Measurements from ENCODE around the gene CLBA1. TPM values are rescaled to one million over a fixed set of nuclear protein-coding genes. Genes with fewer than 3 reads are reported as not detected.
A peak's percentile ranks its signal among the peaks of the same experiment; 100 is the strongest.
"Not testable (repeated sequence)": the region's sequence is repeated elsewhere in the genome, so short reads cannot be mapped to it uniquely, and the experiment has no call there.

Gene CLBA1
- total RNA-seq = 2.7 TPM
- long read RNA-seq, transcript CLBA1-202 (5 exons, 2,370 nt) = major isoform, 5 of 7 reads
- long read RNA-seq, partial matches to known transcripts = 1 of 7 reads
- long read RNA-seq, other reads (novel, unspliced or antisense) = 0 of 7 reads

GRCh38 chr14:104985675-104986486 is at the start of gene CLBA1:
Gene CLBA1 (plus strand): TSS chr14:104985788. CDS start chr14:104986432, 644 bp downstream.
- intact Hi-C loops (cut with DNase I) = loop anchor here (2.0 kb wide), 1 partner anchor 35 kb away; the partner anchor contains the start of gene CDCA4
- peak; percentile 96 for DNase-seq (ENCODE audit: low spot score)

DNA sequence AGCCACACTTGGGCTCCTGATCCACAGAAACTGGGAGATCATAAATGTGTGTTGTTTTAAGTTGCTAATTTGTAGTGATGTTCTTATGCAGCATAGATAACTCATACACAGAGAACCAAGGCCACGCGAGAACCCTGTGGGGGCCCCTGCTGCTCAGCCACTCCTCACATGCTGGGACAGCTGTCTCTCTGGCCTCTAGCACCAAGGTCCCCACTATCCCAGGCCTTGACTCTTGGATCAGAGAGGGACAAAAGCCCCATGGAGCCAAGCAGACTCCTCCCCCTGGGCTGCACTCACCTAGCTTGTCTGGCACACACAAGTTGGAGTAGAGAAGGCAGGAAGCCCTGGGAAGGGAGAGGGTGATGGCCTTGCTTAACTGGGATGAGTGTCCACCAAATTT is 49.6 kb upstream of the CLBA1 start:
- no peak for DNase-seq (ENCODE audit: low spot score)
- intact Hi-C loops (cut with DNase I) = no loop called here

DNA sequence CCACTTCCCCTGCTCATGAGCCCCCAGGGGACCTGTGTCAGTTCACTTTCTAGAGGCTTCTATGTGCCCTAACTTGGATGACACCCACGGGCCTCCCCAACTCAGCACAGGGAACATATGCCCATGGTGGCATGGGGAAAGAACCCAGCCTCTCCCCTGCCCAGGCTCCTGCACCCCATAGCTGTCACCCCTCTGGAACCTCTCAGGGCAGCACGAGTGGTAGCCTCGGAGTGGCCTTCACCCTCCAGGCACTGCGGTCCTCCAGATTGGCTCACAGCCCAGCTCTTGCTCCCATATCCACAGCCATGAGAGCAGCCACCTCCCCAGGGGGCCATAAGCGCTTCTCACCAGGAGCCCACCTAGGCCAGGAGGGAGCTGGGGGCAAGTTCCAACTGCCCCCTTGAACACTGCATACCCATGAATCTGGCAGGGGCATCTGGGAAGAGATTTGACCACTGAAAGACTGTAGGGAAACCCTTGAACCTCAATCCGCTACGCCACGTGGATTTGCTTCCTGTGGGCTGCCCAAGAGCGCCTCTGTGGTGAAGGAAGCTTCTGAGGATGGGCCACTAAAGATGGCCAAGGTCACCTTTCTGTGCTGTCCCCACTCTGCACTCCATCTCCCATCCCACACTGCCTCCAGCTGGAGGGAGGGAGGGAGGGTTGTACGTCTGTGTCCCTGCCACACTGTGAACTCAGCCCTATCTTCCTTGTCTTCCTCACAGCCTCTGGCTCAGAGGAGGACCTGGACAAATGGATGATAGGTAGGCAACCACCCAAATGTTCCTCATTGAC is 49.0 kb upstream of the CLBA1 start:
- intact Hi-C loops (cut with DNase I) = no loop called here
- no peak for DNase-seq (ENCODE audit: low spot score)

DNA sequence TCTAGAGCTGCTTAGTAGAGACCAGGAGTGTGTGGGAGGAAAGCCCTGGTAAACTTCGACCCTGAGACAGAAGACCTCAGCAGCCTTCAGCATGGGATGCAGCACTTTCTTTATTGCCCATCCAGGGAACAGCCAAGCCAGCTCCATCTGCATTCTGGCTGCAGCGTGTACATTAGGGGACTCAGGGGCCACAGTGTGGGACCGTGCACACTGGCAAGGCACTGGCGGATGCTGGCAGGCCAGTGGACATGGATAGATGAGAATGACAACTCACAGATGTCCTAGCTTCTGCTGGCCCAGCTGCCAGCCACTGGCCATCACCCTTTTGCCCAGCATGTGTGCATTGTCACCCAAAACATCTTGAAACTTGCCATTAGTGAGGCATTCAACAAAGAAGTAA is 48.4 kb upstream of the CLBA1 start:
- intact Hi-C loops (cut with DNase I) = no loop called here
- DNase-seq (ENCODE audit: low spot score) = no peak

- no peak for DNase-seq (ENCODE audit: low spot score)
- intact Hi-C loops (cut with DNase I) = no loop called here
Measured at GRCh38 chr14:104937694-104938365, 47.8 kb upstream of the CLBA1 start.

DNA sequence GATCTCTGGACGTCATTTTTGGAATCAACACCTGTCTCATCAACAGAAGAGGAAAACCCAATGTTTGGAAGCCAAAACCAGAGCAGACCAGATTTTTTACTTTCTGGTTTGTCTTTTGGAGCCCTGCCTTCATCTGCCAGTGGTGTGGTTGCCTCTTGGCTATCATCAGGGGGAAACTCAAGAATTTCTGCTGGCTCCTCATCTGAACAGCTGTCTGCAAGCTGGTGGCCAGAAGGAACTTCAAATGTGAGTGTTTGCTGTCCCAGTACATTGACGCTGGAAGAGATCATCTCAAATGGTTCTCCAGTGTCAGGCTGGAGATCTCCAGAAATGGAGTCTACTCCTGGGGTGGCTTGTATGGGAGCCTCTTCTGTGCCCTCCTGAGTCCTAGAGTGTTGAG is 47.2 kb upstream of the CLBA1 start:
- intact Hi-C loops (cut with DNase I) = no loop called here
- no peak for DNase-seq (ENCODE audit: low spot score)

DNA sequence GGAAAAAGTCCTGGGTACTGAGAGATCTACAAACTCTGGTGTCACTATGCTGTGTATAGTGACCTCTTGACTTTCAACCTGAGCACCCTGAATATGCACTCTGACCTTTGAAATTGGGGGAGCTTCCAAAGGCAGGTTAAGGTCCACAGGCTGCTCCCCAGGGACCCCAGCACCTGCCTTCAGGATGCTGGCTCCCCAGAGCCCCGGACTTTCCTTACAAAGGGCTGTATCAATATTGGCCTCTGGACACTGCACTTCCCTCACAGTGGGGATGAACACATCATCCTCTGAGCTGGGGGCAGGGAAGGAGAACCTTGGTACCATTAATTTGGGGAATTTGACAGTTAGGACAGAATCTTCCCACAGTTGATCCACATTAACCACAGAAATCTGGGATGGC is 46.6 kb upstream of the CLBA1 start:
- intact Hi-C loops (cut with DNase I) = no loop called here
- DNase-seq (ENCODE audit: low spot score) = no peak

- intact Hi-C loops (cut with DNase I) = no loop called here
- DNase-seq (ENCODE audit: low spot score) = no peak
Measured at GRCh38 chr14:104939666-104940410, 45.8 kb upstream of the CLBA1 start.

DNA sequence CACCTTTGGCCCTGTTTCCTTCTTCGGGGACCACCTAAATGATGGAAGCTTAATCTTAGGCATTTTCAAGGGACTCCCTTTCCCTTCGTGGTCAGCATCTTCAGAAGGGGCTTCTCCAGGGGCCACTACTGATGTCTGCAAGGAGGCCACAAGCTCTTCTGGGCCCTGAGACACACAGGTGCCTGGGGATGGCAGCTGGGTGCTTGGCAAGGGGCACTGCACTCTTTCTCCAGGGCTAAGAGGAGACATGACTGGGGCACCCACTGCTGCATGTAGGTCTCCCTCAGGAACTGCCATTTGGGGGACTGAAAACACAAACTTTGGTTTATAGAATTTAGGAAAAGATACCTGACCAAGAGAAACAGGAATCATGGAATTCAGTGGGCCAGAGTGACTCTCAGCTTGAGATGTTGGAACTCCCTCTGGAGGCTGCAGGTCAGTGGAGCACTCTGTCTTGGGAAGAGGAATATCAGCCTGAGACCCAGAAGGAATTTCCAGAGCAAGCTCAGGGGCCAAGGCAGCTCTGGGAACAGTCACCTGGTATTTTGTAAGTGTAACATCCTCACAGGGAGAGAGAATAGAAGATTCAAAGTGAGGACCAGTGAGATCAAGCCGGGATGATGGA is 45.0 kb upstream of the CLBA1 start:
- peak; percentile 63 for DNase-seq (ENCODE audit: low spot score)
- intact Hi-C loops (cut with DNase I) = no loop called here

DNA sequence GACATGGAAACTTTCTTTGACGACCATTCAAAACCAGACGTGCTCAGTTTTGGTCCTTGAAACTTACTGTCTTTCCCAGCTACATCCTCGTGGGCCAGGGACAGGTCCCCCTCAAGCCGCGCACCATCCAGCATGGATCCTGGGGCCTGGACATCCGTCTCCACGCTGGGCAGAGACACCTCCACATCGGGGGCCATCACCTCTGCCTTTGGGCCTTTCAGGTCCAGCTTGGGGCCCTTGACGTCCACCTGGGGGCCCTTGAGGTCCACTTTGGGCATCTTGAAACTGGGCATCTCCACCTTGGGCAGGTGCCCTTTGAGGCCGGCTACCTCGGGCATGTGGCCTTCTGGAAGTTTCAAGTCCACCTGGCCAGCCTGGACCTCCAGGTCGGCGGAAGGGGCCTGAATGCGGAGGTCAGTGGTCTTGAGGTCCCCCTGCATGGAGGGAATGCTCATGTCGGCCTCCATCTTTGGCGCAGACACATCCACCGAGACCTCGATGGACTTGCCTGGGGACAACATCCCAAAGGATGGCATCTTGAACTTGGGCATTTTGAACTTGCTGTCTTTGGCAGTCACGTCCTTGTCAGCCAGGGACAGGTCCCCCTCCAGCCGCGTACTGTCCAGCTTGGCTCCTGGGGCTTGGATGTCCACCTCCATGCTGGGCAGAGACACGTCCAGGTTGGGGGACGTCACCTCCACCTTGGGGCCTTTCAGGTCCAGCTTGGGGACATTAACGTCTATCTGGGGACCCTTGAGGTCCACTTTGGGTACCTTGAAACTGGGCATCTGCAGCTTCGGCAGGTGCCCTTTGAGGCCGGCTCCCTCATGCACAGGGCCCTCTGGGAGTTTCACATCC is 43.9 kb upstream of the CLBA1 start:
- intact Hi-C loops (cut with DNase I) = no loop called here
- no peak for DNase-seq (ENCODE audit: low spot score)

DNA sequence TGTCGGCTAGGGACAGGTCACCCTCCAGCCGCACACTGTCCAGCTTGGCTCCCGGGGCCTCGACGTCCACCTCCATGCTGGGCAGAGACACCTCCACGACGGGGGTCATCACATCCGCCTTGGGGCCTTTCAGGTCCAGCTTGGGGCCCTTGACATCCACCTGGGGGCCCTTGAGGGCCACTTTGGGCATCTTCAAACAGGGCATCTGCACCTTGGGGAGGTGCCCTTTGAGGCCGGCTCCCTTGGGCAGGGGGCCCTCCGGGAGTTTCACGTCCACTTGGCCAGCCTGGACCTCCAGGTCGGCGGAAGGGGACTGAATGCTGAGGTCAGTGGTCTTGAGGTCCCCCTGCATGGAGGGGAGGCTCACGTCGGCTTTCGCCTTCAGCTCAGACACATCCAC is 43.0 kb upstream of the CLBA1 start:
- no peak for DNase-seq (ENCODE audit: low spot score)

GRCh38 chr14:104943216-104944015 is 42.2 kb upstream of the CLBA1 start:
- DNase-seq (ENCODE audit: low spot score); intact Hi-C loops (cut with DNase I): not testable (repeated sequence)

More for the DNA sequence above, 43.0 kb upstream of the CLBA1 start:
- intact Hi-C loops (cut with DNase I) = no loop called here

GRCh38 chr14:104944016-104944308 is 41.6 kb upstream of the CLBA1 start:
- DNase-seq (ENCODE audit: low spot score); intact Hi-C loops (cut with DNase I): not testable (repeated sequence)

DNA sequence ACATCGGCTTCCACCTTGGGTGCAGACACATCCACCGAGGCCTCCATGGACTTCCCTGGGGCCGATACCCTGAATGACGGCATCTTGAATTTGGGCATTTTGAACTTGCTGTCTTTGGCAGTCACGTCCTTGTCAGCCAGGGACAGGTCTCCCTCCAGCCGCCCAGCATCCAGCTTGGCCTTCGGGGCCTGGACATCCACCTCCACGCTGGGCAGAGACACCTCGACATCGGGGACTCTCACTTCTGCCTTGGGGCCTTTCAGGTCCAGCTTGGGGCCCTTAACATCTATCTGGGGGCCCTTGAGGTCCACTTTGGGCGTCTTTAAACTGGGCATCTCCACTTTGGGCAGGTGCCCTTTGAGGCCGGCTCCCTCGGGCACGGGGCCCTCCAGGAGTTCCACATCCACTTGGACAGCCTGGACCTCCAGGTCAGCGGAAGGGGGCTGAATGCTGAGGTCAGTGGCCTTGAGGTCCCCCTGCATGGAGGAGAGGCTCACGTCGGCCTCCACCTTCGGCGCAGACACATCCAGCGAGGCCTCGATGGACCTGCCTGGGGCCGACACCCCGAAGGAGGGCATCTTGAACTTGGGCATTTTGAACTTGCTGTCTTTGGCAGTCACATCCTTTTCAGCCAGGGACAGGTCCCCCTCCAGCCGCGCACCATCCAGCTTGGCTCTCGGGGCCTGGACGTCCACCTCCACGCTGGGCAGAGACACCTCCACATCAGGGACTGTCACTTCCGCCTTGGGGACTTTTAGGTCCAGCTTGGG is 41.0 kb upstream of the CLBA1 start:
- DNase-seq (ENCODE audit: low spot score); intact Hi-C loops (cut with DNase I): not testable (repeated sequence)

DNA sequence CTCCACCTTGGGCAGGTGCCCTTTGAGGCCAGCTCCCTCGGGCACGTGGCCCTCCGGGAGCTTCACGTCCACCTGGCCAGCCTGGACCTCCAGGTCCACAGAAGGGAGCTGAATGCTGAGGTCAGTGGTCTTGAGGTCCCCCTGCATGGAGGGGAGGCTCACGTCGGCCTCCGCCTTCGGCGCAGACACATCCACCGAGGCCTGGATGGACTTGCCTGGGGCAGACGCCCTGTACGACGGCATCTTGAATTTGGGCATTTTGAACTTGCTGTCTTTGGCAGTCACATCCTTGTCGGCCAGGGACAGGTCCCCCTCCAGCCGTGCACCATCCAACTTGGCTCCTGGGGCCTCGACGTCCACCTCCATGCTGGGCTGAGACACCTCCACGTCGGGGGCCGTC is 40.3 kb upstream of the CLBA1 start:
- DNase-seq (ENCODE audit: low spot score); intact Hi-C loops (cut with DNase I): not testable (repeated sequence)

All from cardiac septum (tissue), 1 donor.